Liver (tissue), 9 donors: ENCODE measurements around the gene CNPY4. TPM values are rescaled to one million over a fixed set of nuclear protein-coding genes. Genes with fewer than 3 reads are reported as not detected.

Experiments
- DNase-seq: peaks from one replicate; pipeline ENCODE4 v3.0.0-alpha.2; 2017; ENCODE audit warnings: low spot score
- H3K27ac ChIP-seq, 2 donors: one replicate each; pipeline ENCODE4 v1.7.0; 2013; ENCODE audit warnings: inconsistent platforms in 2 of 2, low read length in 2 of 2, control low read depth in 1 of 2, low read depth in 1 of 2, mild to moderate bottlenecking in 1 of 2
- H3K27me3 ChIP-seq, 4 donors: one replicate each; pipeline versions ENCODE4 v1.6.1 to v1.7.0; 2013; ENCODE audit warnings: low read length in 3 of 4, inconsistent platforms in 1 of 4, mild to moderate bottlenecking in 1 of 4, moderate library complexity in 1 of 4; ENCODE audit not compliant: control insufficient read depth in 4 of 4, insufficient read depth in 4 of 4
- H3K36me3 ChIP-seq, 4 donors: one replicate each; pipeline versions ENCODE4 v1.6.1 to v1.7.0; 2013; ENCODE audit warnings: low read length in 3 of 4, mild to moderate bottlenecking in 3 of 4, low read depth in 1 of 4, moderate library complexity in 1 of 4; ENCODE audit not compliant: control insufficient read depth in 4 of 4, insufficient read depth in 3 of 4
- H3K4me1 ChIP-seq, 4 donors: one replicate each; pipeline versions ENCODE4 v1.6.1 to v1.7.0; 2013; ENCODE audit warnings: low read length in 3 of 4, mild to moderate bottlenecking in 3 of 4, moderate library complexity in 1 of 4; ENCODE audit not compliant: control insufficient read depth in 4 of 4, insufficient read depth in 4 of 4
- H3K4me3 ChIP-seq, 3 donors: one replicate each; pipeline versions ENCODE4 v1.6.1 to v1.7.0; 2013; ENCODE audit warnings: low read length in 3 of 3, control low read depth in 1 of 3, low read depth in 1 of 3, mild to moderate bottlenecking in 1 of 3
- H3K9ac ChIP-seq, 2 donors: one replicate each; pipeline ENCODE4 v1.7.0; 2013; ENCODE audit warnings: low read length in 2 of 2, mild to moderate bottlenecking in 2 of 2, moderate library complexity in 2 of 2, control low read depth in 1 of 2, low read depth in 1 of 2
- H3K9me3 ChIP-seq, 4 donors: one replicate each; pipeline versions ENCODE4 v1.6.1 to v1.7.0; 2013; ENCODE audit warnings: low read length in 3 of 4; ENCODE audit not compliant: control insufficient read depth in 4 of 4
- ATF3 ChIP-seq: IDR thresholded peaks from 2 replicates; pipeline ENCODE4 v1.6.1; 2016; ENCODE audit warnings: antibody characterized with exemption
- CTCF ChIP-seq: fragments of 150-350 bp; IDR thresholded peaks from 2 replicates; pipeline ENCODE4 v1.5.1; 2017; ENCODE audit warnings: improper control_type of control experiment, low read depth, low read length; ENCODE audit not compliant: missing input control
- EGR1 ChIP-seq, 2 donors: IDR thresholded peaks; 2 replicates each; pipeline ENCODE4 v1.6.1; 2016 to 2018; ENCODE audit warnings: antibody characterized with exemption in 2 of 2, low read depth in 2 of 2
- FOXA1 ChIP-seq: IDR thresholded peaks from 2 replicates; pipeline ENCODE4 v1.6.1; 2016; ENCODE audit warnings: antibody characterized with exemption
- FOXA2 ChIP-seq: IDR thresholded peaks from 2 replicates; pipeline ENCODE4 v1.6.1; 2016; ENCODE audit warnings: antibody characterized with exemption
- GABPA ChIP-seq, 2 donors: IDR thresholded peaks in 1 of 2; conservative IDR thresholded peaks in 1 of 2; 2 replicates each; pipeline ENCODE4 v1.6.1; 2016; ENCODE audit warnings: antibody characterized with exemption in 2 of 2, mild to moderate bottlenecking in 1 of 2, moderate library complexity in 1 of 2
- HNF4A ChIP-seq, 2 donors: conservative IDR thresholded peaks; 2 replicates each; pipeline ENCODE4 v1.6.1; 2016; ENCODE audit warnings: antibody characterized with exemption in 2 of 2, mild to moderate bottlenecking in 2 of 2
- HNF4G ChIP-seq: IDR thresholded peaks from 2 replicates; pipeline ENCODE4 v1.6.1; 2016; ENCODE audit warnings: antibody characterized with exemption
- JUND ChIP-seq, 2 donors: IDR thresholded peaks; 2 replicates each; pipeline ENCODE4 v1.6.1; 2016; ENCODE audit warnings: antibody characterized with exemption in 2 of 2
- MAX ChIP-seq: IDR thresholded peaks from 2 replicates; pipeline ENCODE4 v1.6.1; 2016; ENCODE audit warnings: antibody characterized with exemption
- NR2F2 ChIP-seq: IDR thresholded peaks from 2 replicates; pipeline ENCODE4 v1.6.1; 2016; ENCODE audit warnings: antibody characterized with exemption
- RAD21 ChIP-seq, 2 donors: IDR thresholded peaks; 2 replicates each; pipeline ENCODE4 v1.6.1; 2016; ENCODE audit warnings: antibody characterized with exemption in 2 of 2, mild to moderate bottlenecking in 2 of 2
- REST ChIP-seq: IDR thresholded peaks from 2 replicates; pipeline ENCODE4 v1.6.1; 2016; ENCODE audit warnings: antibody characterized with exemption, mild to moderate bottlenecking
- RXRA ChIP-seq, 2 donors: IDR thresholded peaks; 2 replicates each; pipeline ENCODE4 v1.6.1; 2017 to 2018; ENCODE audit warnings: antibody characterized with exemption in 2 of 2, mild to moderate bottlenecking in 1 of 2
- SP1 ChIP-seq: IDR thresholded peaks from 2 replicates; pipeline ENCODE4 v1.6.1; 2018; ENCODE audit warnings: antibody characterized with exemption, mild to moderate bottlenecking
- TAF1 ChIP-seq: conservative IDR thresholded peaks from 2 replicates; pipeline ENCODE4 v1.6.1; 2016; ENCODE audit warnings: antibody characterized with exemption, mild to moderate bottlenecking
- YY1 ChIP-seq: IDR thresholded peaks from 2 replicates; pipeline ENCODE4 v1.6.1; 2016; ENCODE audit warnings: antibody characterized with exemption, mild to moderate bottlenecking
- ZBTB33 ChIP-seq: IDR thresholded peaks from 2 replicates; pipeline ENCODE4 v1.6.1; 2016; ENCODE audit warnings: antibody characterized with exemption
- WGBS: extraction: QIAGEN DNeasy Blood & Tissue Kit; methylation state at CpG from one replicate; pipeline ENCODE4 v1.1.7; 2013; 5-methylcytosine and 5-hydroxymethylcytosine counted together
- polyA plus RNA-seq, 2 donors: library from polyadenylated mRNA; stranded (reverse) in 1 of 2; unstranded in 1 of 2; fragments of 200-250 nt in 1 of 2; fragments of >200 nt in 1 of 2; fragmentation: Nextera tagmentation in 1 of 2; extraction: Ambion mirVana in 1 of 2; gene quantifications; one replicate each; pipeline versions ENCODE4 v1.2.1 to v1.2.3, GENCODE V29; 2013 to 2015
- total RNA-seq, 2 donors: library from RNA; depleted of rRNA; stranded (reverse); fragments of >200 nt; gene quantifications; one replicate each; pipeline ENCODE4 v1.2.3, GENCODE V29; 2014
- donor health status: healthy.
- donor health status: healthy.
- donor health status: healthy.
- donor health status: healthy.
- donor health status: healthy.

Gene CNPY4
- total and polyA plus RNA-seq, 4 donors: 1.9 to 11.9 (median 3.8) TPM

GRCh38 chr7:100090527-100091410, 28.7 kb upstream of the CNPY4 start:
- peaks cover 9 to 24% (median 13%) of the 10 kb centered on the region in 4 donors for H3K4me1 ChIP-seq
- H3K4me3 ChIP-seq: no peak overlapping the region
- peaks cover 20 to 55% (median 35%) of the 10 kb centered on the region in 4 donors for H3K36me3 ChIP-seq
- TF ChIP-seq FOXA2: no peak
- no peak for TF ChIP-seq SP1
- no peak for TF ChIP-seq RAD21 (IDR thresholded peaks at IDR 0.05)
- TF ChIP-seq CTCF: no peak
- no peak for TF ChIP-seq JUND (IDR thresholded peaks at IDR 0.05)
- no peak for TF ChIP-seq REST
- no peak for TF ChIP-seq HNF4G
- TF ChIP-seq ATF3: no peak
- no peak for TF ChIP-seq HNF4A (conservative IDR thresholded peaks at IDR 0.05)
- no peak for TF ChIP-seq EGR1 (IDR thresholded peaks at IDR 0.05; ENCODE audit: low read depth in 2 of 2)
- TF ChIP-seq GABPA (IDR thresholded peaks at IDR 0.05 in 1 of 2, conservative IDR thresholded peaks at IDR 0.05 in 1 of 2): no peak
- no peak for TF ChIP-seq RXRA (IDR thresholded peaks at IDR 0.05)
- no peak for TF ChIP-seq YY1
- TF ChIP-seq TAF1: no peak
- TF ChIP-seq FOXA1: no peak
- TF ChIP-seq MAX: no peak
- TF ChIP-seq NR2F2: no peak
- TF ChIP-seq ZBTB33: no peak
- WGBS: 93% methylated on average over 14 of the region's 14 CpGs
- H3K27me3 ChIP-seq: no peaks in the 10 kb centered on the region
- H3K9ac ChIP-seq: no peak overlapping the region
- H3K27ac ChIP-seq: no peak overlapping the region
- no peaks in the 10 kb centered on the region for H3K9me3 ChIP-seq
- no peak for DNase-seq
